IMR-90 (cell line): Measurements from ENCODE around the gene BHLHE23. TPM values are rescaled to one million over a fixed set of nuclear protein-coding genes. Genes with fewer than 3 reads are reported as not detected.

Experiments used
- ATAC-seq: fragments of 200-7000 bp; cut with Tn5 transposase; 2 replicates; pipeline ENCODE4 v1.9.1; 2020; ENCODE audit warnings: low read depth, mild to moderate bottlenecking, moderate library complexity
- BruUV-seq: library from RNA; stranded (reverse); fragments of 400-500 nt; replicated peaks from 2 replicates; lab custom pipeline; 2021; lab: Mats Ljungman, UMichigan
- CTCF ChIA-PET: fragments of 300-600 bp; formaldehyde crosslinking; extraction: SDS; loops from one replicate; lab custom pipeline; 2021; ENCODE audit warnings: antibody characterized with exemption; lab: Yijun Ruan, JAX
- POLR2A ChIA-PET: fragments of 300-600 bp; sonication (Branson Sonifier 250); formaldehyde crosslinking; loops from one replicate; lab custom pipeline; 2022; ENCODE audit warnings: antibody characterized with exemption; ENCODE audit not compliant: unreplicated experiment; lab: Charles Lee
- DNase-seq: peaks from one replicate; pipeline ENCODE4 v3.0.0; 2013
- H2AFZ ChIP-seq: replicated peaks from 2 replicates; pipeline ENCODE3; 2013; ENCODE audit warnings: low read length, mild to moderate bottlenecking; ENCODE audit not compliant: poor library complexity
- H2AK5ac ChIP-seq: 2 replicates; pipeline ENCODE4 v1.6.1; 2013; ENCODE audit warnings: low read depth, low read length, inconsistent platforms
- H2AK9ac ChIP-seq: replicated peaks from 2 replicates; pipeline ENCODE3; 2013; ENCODE audit warnings: mild to moderate bottlenecking, low read depth, low read length, moderate library complexity; ENCODE audit not compliant: poor library complexity
- H2BK120ac ChIP-seq: 2 replicates; pipeline ENCODE4 v1.6.1; 2013; ENCODE audit warnings: low read depth, low read length, inconsistent platforms
- H2BK15ac ChIP-seq: 3 replicates; pipeline ENCODE4 v1.6.1; 2013; ENCODE audit warnings: low read depth, low read length, inconsistent platforms
- H2BK20ac ChIP-seq: 2 replicates; pipeline ENCODE4 v1.6.1; 2013; ENCODE audit warnings: low read depth, mild to moderate bottlenecking, inconsistent platforms, low read length, moderate library complexity
- H2BK5ac ChIP-seq: 2 replicates; pipeline ENCODE4 v1.6.1; 2013; ENCODE audit warnings: mild to moderate bottlenecking, low read depth, low read length, inconsistent platforms; ENCODE audit not compliant: poor library complexity, severe bottlenecking
- H3K14ac ChIP-seq: replicated peaks from 2 replicates; pipeline ENCODE4 v1.6.1; 2013; ENCODE audit warnings: low read depth, low read length, inconsistent platforms
- H3K18ac ChIP-seq: 2 replicates; pipeline ENCODE4 v1.6.1; 2013; ENCODE audit warnings: low read depth, low read length, control low read depth
- H3K23ac ChIP-seq: 2 replicates; pipeline ENCODE4 v1.6.1; 2013; ENCODE audit warnings: low read depth, low read length, inconsistent platforms
- H3K27ac ChIP-seq: 2 replicates; pipeline ENCODE4 v1.5.1; 2013; ENCODE audit warnings: mild to moderate bottlenecking, control low read depth, low read length; ENCODE audit not compliant: insufficient read depth
- H3K27me3 ChIP-seq: 2 replicates; pipeline ENCODE4 v1.6.1; 2013; ENCODE audit warnings: low read length; ENCODE audit not compliant: control insufficient read depth, insufficient read depth
- H3K36me3 ChIP-seq: 2 replicates; pipeline ENCODE4 v1.6.1; 2013; ENCODE audit warnings: low read length, mixed read lengths; ENCODE audit not compliant: control insufficient read depth, insufficient read depth
- H3K4ac ChIP-seq: 2 replicates; pipeline ENCODE4 v1.6.1; 2013; ENCODE audit warnings: low read depth, low read length, inconsistent platforms
- H3K4me1 ChIP-seq: 2 replicates; pipeline ENCODE4 v1.6.1; 2013; ENCODE audit warnings: low read length, mixed read lengths; ENCODE audit not compliant: control insufficient read depth, insufficient read depth
- H3K4me2 ChIP-seq: 2 replicates; pipeline ENCODE4 v1.6.1; 2013; ENCODE audit warnings: low read depth, mild to moderate bottlenecking, control low read depth, low read length, moderate library complexity
- H3K4me3 ChIP-seq: 2 replicates; pipeline ENCODE4 v1.5.1; 2013; ENCODE audit warnings: low read depth, mild to moderate bottlenecking, control low read depth, low read length, moderate library complexity; ENCODE audit not compliant: insufficient read depth
- H3K56ac ChIP-seq: 2 replicates; pipeline ENCODE4 v1.6.1; 2013; ENCODE audit warnings: low read length, inconsistent platforms; ENCODE audit not compliant: insufficient read depth; ENCODE audit errors: extremely low read depth
- H3K79me1 ChIP-seq, 2 experiments: 2 replicates each; pipeline ENCODE4 v1.6.1; 2013; ENCODE audit warnings: low read length in 2 of 2, inconsistent platforms in 1 of 2, low read depth in 1 of 2
- H3K9ac ChIP-seq: 2 replicates; pipeline ENCODE4 v1.6.1; 2013; ENCODE audit warnings: low read depth, low read length, control low read depth
- H3K9me1 ChIP-seq: 2 replicates; pipeline ENCODE4 v1.6.1; 2013; ENCODE audit warnings: low read length, inconsistent platforms; ENCODE audit not compliant: insufficient read depth
- H3K9me3 ChIP-seq: 2 replicates; pipeline ENCODE4 v1.6.1; 2013; ENCODE audit warnings: low read length; ENCODE audit not compliant: control insufficient read depth, insufficient read depth
- H4K20me1 ChIP-seq: 2 replicates; pipeline ENCODE4 v1.6.1; 2013; ENCODE audit warnings: low read length, inconsistent platforms; ENCODE audit not compliant: insufficient read depth
- H4K5ac ChIP-seq: 2 replicates; pipeline ENCODE4 v1.6.1; 2013; ENCODE audit warnings: mild to moderate bottlenecking, low read depth, low read length, control low read depth
- H4K8ac ChIP-seq, 2 experiments: 2 replicates each; pipeline ENCODE4 v1.6.1; 2013; ENCODE audit warnings: low read depth in 2 of 2, low read length in 2 of 2, control low read depth in 1 of 2, inconsistent platforms in 1 of 2
- H4K91ac ChIP-seq: 2 replicates; pipeline ENCODE4 v1.6.1; 2013; ENCODE audit warnings: low read depth, low read length, inconsistent platforms; ENCODE audit not compliant: insufficient read depth
- CHD1 ChIP-seq: IDR thresholded peaks from 2 replicates; pipeline ENCODE4 v1.6.1; 2012; ENCODE audit warnings: low read depth, low read length, improper control_type of control experiment
- MAZ ChIP-seq: IDR thresholded peaks from 2 replicates; pipeline ENCODE4 v1.6.1; 2012; ENCODE audit warnings: low read depth, mild to moderate bottlenecking, low read length, improper control_type of control experiment, moderate library complexity, borderline replicate concordance
- POLR2A ChIP-seq: IDR thresholded peaks from 2 replicates; pipeline ENCODE4 v1.6.1; 2012; ENCODE audit warnings: mild to moderate bottlenecking, low read depth, low read length
- RAD21 ChIP-seq: IDR thresholded peaks from 2 replicates; pipeline ENCODE4 v1.6.1; 2012; ENCODE audit warnings: low read length, improper control_type of control experiment
- RFX5 ChIP-seq: IDR thresholded peaks from 2 replicates; pipeline ENCODE4 v1.8.0; 2012; ENCODE audit warnings: low read depth, mild to moderate bottlenecking, low read length, moderate library complexity
- USF2 ChIP-seq: fragments of 150-350 bp; IDR thresholded peaks from 2 replicates; pipeline ENCODE4 v1.6.1; 2017; ENCODE audit warnings: mild to moderate bottlenecking, antibody characterized with exemption, low read length, low read depth
- WGBS, 2 experiments: methylation state at CpG; one replicate each; pipeline versions ENCODE4 v1.1.5 to v1.1.7; 2013; ENCODE audit warnings: missing lambda C conversion rate in 2 of 2; ENCODE audit not compliant: insufficient read length in 1 of 2; ENCODE audit errors: extremely low coverage in 2 of 2; 5-methylcytosine and 5-hydroxymethylcytosine counted together
- dilution Hi-C: fragments of 300-500 bp; cut with HindIII; formaldehyde crosslinking; loops from one replicate; pipeline ENCODE4 v1.14.3; 2018; ENCODE audit warnings: low sequenced_read_pairs; ENCODE audit not compliant: unreplicated experiment
- in situ Hi-C: fragments of 300-500 bp; cut with MboI; formaldehyde crosslinking; loops from 3 replicates; pipeline ENCODE4 v1.14.3; 2019; ENCODE audit warnings: low sequenced_read_pairs, inconsistent platforms, mixed read lengths
- intact Hi-C: fragments of 100-400 bp; cut with micrococcal nuclease; formaldehyde crosslinking; loops from 2 replicates; pipeline ENCODE4 v1.10.0; 2022
- polyA plus RNA-seq, 3 experiments: library from polyadenylated mRNA; depleted of rRNA; stranded (reverse); fragments of >200 nt; gene quantifications; 2 replicates each; pipeline ENCODE4 v1.2.3, GENCODE V29; 2012; ENCODE audit warnings: low replicate concordance in 1 of 3
- total RNA-seq: library from RNA; depleted of rRNA; stranded (reverse); fragments of >200 nt; gene quantifications from 2 replicates; pipeline ENCODE4 v1.2.3, GENCODE V29; 2012

The BHLHE23 gene
- total and polyA plus RNA-seq, 2 of the 4 experiments (the other 2 are of a cell fraction) = not detected

- H2AFZ ChIP-seq = no peak overlapping the region
- WGBS, 2 experiments = 84% methylated on average over 19 of the region's 32 CpGs; no CpG with 5 or more reads in 1 of the 2 experiments
Observed at GRCh38 chr20:62963614-62964397, 43.0 kb downstream of the BHLHE23 start.

More at GRCh38 chr20:62963614-62964397, 43.0 kb downstream of the BHLHE23 start:
- in situ Hi-C loops (no loop called here), intact Hi-C loops (no loop called here), dilution Hi-C loops (no loop called here)
- H3K9me1 ChIP-seq = no peaks in the 10 kb centered on the region
- no peak overlapping the region for H3K56ac ChIP-seq
- no peak overlapping the region for H3K14ac ChIP-seq
- no peaks in the 10 kb centered on the region for H3K36me3 ChIP-seq
- no peak for TF ChIP-seq USF2
- no peak for TF ChIP-seq RFX5
- no peak for TF ChIP-seq MAZ
- no peak for TF ChIP-seq POLR2A
- TF ChIP-seq RAD21 = no peak
- no peak for TF ChIP-seq CHD1
- no peak overlapping the region for H2AK5ac ChIP-seq
- peaks cover 18% of the 10 kb centered on the region; the same call in 1 of the 2 replicates for H3K27me3 ChIP-seq
- no peaks in the 10 kb centered on the region for H3K9me3 ChIP-seq
- H3K27ac ChIP-seq = no peak overlapping the region
- H3K9ac ChIP-seq = no peak overlapping the region
- no TSS peak for BruUV-seq
- no peak overlapping the region for H2AK9ac ChIP-seq
- H3K18ac ChIP-seq = no peak overlapping the region
- H3K79me1 ChIP-seq = no peaks in the 10 kb centered on the region
- DNase-seq = no peak
- H2BK120ac ChIP-seq = no peak overlapping the region
- no peak overlapping the region for H3K4ac ChIP-seq
- no peak overlapping the region for H2BK15ac ChIP-seq
- H3K4me2 ChIP-seq = no peak overlapping the region
- ChIA-PET CTCF (no interaction called here), POLR2A (no interaction called here)
- no peak overlapping the region for H3K23ac ChIP-seq
- no peak overlapping the region for H3K4me3 ChIP-seq
- H3K4me1 ChIP-seq = no peaks in the 10 kb centered on the region
- H2BK5ac ChIP-seq = no peak overlapping the region
- ATAC-seq = no peak
- no peak overlapping the region for H4K5ac ChIP-seq
- no peak overlapping the region for H2BK20ac ChIP-seq
- H4K8ac ChIP-seq = no peak overlapping the region
- H4K91ac ChIP-seq = no peak overlapping the region
- no peaks in the 10 kb centered on the region for H4K20me1 ChIP-seq
